ENCODE results near the gene CRTAP.
"Not testable (repeated sequence)": the region's sequence is repeated elsewhere in the genome, so short reads cannot be mapped to it uniquely, and the experiment has no call there.

The CRTAP gene

DNA sequence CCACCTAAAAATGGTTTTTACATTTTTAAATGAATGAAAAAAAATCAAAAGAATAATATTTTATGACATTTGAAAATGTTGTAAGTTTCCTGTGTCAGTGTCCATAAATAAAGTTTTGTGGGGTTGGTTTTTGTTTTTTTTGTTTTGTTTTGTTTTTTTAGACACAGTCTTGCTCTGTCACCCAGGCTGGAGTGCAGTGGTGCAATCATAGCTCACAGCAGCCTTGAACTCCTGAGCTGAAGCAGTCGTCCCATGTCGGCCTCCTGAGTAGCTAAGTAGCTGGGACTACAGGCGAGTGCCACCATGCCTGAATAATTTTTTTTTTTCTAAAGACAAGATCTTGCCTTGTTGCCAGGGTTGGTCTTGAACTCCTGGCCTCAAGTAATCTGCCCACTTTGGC lies 14.1 kb upstream of the CRTAP start:
- DNase-seq (ENCODE audit: low read depth in 3 of 3), result no peak

DNA sequence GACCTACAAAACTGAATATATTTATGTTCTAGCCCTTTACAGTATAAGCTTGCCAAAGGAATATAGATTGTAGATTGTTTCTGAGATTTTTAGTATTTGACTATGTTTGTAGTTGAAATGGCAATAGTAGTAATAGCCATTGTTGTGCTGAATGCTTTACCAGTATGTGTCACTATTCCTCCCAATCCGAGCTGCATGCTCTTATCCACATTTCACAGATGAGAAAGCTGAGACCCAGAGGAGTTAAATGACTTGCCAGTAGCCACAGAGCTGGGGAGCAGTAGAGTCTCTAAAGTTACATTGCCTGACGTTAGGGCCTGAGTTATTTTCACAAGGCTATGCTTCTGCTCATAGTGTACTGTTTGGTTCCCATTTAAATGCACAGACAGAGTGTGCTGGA lies 13.6 kb upstream of the CRTAP start:
- DNase-seq (ENCODE audit: low read depth in 3 of 3), result no peak

GRCh38 chr3:33103034-33103433 lies 10.8 kb upstream of the CRTAP start:
- no peak for DNase-seq (ENCODE audit: low read depth in 3 of 3)

- no peak for DNase-seq (ENCODE audit: low read depth in 3 of 3)
Observed at GRCh38 chr3:33103480-33103879, 10.3 kb upstream of the CRTAP start.

DNA sequence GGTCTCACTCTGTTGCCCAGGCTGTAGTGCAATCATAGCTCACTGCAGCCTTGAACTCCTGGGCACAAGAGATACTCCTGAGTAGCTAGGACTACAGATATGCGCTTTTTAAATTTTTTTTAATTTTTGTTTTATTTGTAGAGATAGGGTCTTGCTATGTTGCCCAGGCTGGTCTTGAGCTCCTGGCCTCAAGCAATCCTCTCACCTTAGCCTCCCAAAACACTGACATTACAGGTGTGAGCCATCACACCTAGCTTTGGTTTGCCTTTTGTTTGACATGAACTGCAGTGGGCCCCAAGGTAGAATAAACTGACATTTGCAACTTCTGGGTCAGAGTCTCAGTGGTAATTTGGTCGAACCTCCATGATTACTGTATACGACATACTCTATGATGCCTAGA lies 9.0 kb upstream of the CRTAP start:
- no peak for DNase-seq (ENCODE audit: low read depth in 3 of 3)

- no peak for DNase-seq (ENCODE audit: low read depth in 3 of 3)
Observed at GRCh38 chr3:33105341-33105948, 8.4 kb upstream of the CRTAP start.

DNA sequence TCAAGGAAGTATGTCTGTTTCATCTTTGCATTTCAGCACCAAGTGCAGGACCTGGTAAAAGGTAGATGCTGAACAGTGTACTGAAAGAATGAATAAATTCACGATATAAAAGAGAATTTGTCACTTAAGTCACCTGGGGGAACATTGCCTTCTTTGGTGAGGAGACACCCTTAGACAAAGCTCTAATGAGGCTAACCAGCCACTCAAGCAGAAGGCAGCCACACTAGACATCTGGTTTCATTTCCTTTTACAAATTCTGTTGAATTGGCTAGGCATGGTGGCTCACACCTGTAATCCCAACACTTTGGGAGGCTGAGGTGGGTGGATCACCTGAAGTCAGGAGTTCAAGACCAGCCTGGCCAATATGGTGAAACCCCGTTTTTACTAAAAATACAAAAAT lies 7.0 kb upstream of the CRTAP start:
- DNase-seq (ENCODE audit: low read depth in 3 of 3), result not testable (repeated sequence)

- DNase-seq (ENCODE audit: low read depth in 3 of 3), result no peak
Observed at GRCh38 chr3:33111581-33111980, 2.2 kb upstream of the CRTAP start.

DNA sequence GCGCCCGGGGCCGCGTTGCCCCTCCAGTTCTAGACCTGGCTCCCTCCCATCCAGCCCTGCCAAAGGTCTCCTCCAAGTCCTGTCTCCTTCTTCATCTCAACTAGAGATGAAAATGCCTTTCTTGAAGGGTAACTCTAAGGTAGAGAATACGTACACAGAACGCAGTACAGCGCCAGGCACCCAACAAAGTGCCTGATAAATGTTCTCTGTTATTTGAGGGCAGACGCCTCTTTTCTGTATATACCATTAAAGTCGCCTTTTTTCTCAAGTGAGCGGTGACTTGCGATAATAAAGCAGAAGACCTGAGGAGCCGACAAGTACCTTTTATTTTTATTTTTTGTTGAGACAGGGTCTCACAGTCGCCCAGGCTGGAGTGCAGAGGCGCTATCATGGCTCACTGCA lies 809 bp downstream of the CRTAP start:
- DNase-seq (ENCODE audit: low read depth in 3 of 3), result no peak

DNA sequence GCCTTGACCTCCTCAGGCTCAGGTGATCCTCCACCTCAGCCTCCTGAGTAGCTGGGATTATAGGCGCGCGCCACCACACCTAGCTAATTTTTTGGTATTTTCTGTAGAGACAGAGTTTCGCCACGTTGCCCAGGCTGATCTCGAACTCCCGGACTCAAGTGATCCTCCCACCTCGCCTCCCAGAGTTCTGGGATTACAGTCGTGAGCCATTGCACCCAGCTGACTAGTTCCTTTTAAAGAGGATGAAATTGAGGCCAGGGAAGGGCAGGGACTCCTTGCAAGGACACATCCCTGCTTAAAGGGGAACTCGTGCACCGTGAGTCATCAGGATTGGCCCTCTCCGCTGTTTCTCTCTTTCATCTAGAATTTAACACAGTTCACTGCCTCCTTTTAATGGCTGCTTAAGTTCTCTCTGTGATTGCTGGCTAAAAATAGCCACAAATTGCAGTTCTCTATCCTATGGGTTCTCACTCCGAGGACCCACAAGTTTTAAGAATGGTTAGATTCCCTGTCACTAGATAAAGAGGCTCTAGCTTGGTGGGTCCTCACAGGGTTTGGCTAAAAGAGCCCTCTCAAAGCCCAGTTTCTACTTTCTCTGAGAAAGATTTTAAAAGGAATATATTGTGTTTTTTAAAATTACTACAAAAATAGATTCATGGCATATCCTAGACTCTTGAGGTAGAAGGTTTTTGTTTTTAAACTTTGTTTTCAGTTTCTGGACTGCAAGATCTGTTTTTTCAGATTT lies 1.4 kb downstream of the CRTAP start:
- DNase-seq (ENCODE audit: low read depth in 3 of 3), result no peak

DNA sequence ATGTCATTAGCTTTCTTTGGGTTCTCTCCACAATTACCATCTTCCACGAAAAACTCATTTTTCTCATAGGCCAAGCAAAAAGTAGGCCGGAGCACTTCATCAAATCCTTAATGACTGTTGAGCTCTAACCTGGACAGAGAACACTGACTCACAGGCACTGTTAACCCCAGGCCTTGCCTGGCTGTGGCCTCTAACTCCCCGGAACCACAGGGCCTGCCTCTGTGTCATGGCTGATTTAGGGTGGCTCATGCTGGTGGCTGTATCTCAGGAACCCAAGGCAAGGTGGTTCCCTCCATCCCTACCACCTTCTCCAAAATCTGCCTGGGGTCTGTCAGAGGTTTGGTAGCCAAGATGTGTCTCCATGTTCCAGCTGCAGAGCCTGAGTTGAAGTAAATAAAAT lies 3.6 kb downstream of the CRTAP start:
- no peak for DNase-seq (ENCODE audit: low read depth in 3 of 3)

- DNase-seq (ENCODE audit: low read depth in 3 of 3), result no peak
Observed at GRCh38 chr3:33119891-33120290, 6.1 kb downstream of the CRTAP start.

DNA sequence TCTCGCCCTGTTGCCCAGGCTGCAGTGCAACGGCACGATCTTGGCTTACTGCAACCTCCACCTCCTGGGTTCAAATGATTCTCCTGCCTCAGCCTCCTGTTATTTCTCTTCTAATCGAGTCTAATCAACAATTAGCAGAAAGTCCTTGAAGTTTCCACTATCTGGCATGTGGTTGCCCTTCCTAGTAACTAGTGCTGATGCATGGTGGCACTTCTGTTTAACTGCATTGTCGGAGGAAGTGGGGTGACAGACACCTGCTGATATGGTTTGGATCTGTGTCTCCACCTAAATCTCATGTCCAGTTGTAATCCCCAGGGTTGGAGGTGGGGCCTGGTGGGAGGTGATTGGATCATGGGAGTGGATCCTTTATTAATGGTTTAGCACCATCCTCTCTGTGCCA lies 9.2 kb downstream of the CRTAP start:
- no peak for DNase-seq (ENCODE audit: low read depth in 3 of 3)

DNA sequence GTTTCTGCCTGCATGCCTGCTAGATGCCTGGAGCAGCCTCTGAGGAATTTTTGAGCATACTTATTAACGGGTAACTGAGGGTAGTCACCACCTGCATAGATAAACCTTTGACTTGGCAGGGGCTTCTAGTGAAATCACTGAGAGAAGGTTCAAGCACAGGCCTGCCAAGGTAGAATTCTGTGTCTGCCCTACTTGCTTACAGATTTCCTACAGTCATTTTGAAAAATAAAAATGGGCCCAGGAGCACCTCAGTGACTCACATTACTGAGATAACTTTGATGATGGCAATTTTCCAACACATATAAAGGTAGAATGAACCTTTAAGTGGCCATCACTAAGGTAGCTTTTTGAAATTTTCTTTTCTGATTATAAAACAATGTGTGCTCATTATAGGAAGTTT lies 10.8 kb downstream of the CRTAP start:
- DNase-seq (ENCODE audit: low read depth in 3 of 3), result no peak

GRCh38 chr3:33125840-33126239 lies 12.0 kb downstream of the CRTAP start:
- no peak for DNase-seq (ENCODE audit: low read depth in 3 of 3)

GRCh38 chr3:33128706-33129105 lies 14.9 kb downstream of the CRTAP start:
- DNase-seq (ENCODE audit: low read depth in 3 of 3), result no peak

- DNase-seq (ENCODE audit: low read depth in 3 of 3), result no peak
Observed at GRCh38 chr3:33130144-33130543, 16.3 kb downstream of the CRTAP start.

DNA sequence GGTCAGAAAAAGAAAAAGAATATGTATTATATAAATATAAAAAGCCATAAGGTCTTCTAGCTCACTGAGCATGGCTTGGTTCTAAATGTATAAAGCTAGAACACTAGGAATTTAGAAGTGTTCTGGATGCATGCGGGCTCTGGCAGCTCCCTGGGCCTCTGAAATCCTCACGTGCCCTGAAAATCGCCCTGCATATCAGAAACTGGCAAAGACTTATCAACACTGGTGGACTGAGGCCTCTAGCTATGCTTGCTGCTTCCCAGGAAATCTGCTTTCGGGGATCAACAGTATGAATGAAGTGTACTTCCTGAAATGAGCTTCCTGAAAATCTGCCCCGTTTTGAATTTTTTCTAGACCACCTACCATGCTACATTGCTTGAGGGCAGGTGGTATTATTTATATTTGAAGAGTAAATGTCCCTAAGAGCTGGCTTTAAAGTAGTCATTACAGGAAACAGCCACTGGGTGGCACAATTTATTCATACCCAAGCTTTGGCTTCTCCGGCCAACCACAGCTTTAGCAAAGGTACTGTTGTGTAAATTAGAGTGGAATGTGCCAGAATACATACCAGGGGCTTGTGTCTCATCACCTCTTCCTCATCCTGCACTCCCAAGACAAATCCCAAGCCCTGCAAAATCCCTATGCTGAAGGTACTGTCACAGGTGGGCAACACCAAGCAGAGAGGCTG lies 17.7 kb downstream of the CRTAP start:
- DNase-seq (ENCODE audit: low read depth in 3 of 3), result peak in 2 of 3 donors; percentile 19 to 20

- no peak for DNase-seq (ENCODE audit: low read depth in 3 of 3)
Observed at GRCh38 chr3:33132019-33132360, 18.2 kb downstream of the CRTAP start.

- no peak for DNase-seq (ENCODE audit: low read depth in 3 of 3)
Observed at GRCh38 chr3:33134026-33134625, 20.3 kb downstream of the CRTAP start.

- DNase-seq (ENCODE audit: low read depth in 3 of 3), result no peak
Observed at GRCh38 chr3:33137691-33138090, 23.9 kb downstream of the CRTAP start.

- DNase-seq (ENCODE audit: low read depth in 3 of 3), result not testable (repeated sequence)
Observed at GRCh38 chr3:33139006-33139623, 25.3 kb downstream of the CRTAP start.
